Pancreas (tissue), 10 donors: Measurements from ENCODE around the gene DOCK3. TPM values are rescaled to one million over a fixed set of nuclear protein-coding genes. Genes with fewer than 3 reads are reported as not detected.
A peak's percentile ranks its signal among the peaks of the same experiment; 100 is the strongest.

Experiments used
- ATAC-seq, 4 donors: fragments of 200-7000 bp; cut with Tn5 transposase; one replicate each; pipeline versions ENCODE4 v1.8.0 to v1.9.1; 2020; ENCODE audit warnings: mild to moderate bottlenecking in 4 of 4, moderate library complexity in 4 of 4
- DNase-seq, 6 donors: peaks; one replicate each; pipeline ENCODE4 v3.0.0-alpha.2; 2020
- FAIRE-seq: peaks from 2 replicates; lab custom pipeline; 2012; peaks lifted over from hg19 to GRCh38; lab: Jason Lieb, UNC
- H3K27ac ChIP-seq, 4 donors: fragments of 200-600 bp; sonication (generic); 1 replicate in 3 of 4; 2 replicates in 1 of 4; pipeline versions ENCODE4 v1.5.0 to v1.8.0; 2020
- H3K27me3 ChIP-seq, 4 donors: fragments of 200-600 bp; one replicate each; pipeline ENCODE4 v1.8.0; 2021
- H3K36me3 ChIP-seq, 3 donors: fragments of 200-600 bp; sonication (generic) in 1 of 3; one replicate each; pipeline versions ENCODE4 v1.5.0 to v1.8.0; 2020 to 2021
- H3K4me1 ChIP-seq, 3 donors: fragments of 200-600 bp; one replicate each; pipeline ENCODE4 v1.8.0; 2021
- H3K4me3 ChIP-seq, 4 donors: fragments of 200-600 bp; sonication (generic) in 2 of 4; one replicate each; pipeline versions ENCODE4 v1.5.0 to v1.8.0; 2020 to 2021
- H3K9me3 ChIP-seq, 4 donors: fragments of 200-600 bp; one replicate each; pipeline ENCODE4 v1.8.0; 2021
- WGBS, 2 donors: extraction: QIAGEN DNeasy Blood & Tissue Kit; methylation state at CpG; one replicate each; pipeline ENCODE4 v1.1.7; 2013; 5-methylcytosine and 5-hydroxymethylcytosine counted together
- intact Hi-C, 3 donors: fragments of 100-400 bp; cut with DNase I; formaldehyde crosslinking; loops; one replicate each; pipeline versions ENCODE4 v1.11.1 to v1.14.2; 2022
- polyA plus RNA-seq, 2 donors: library from polyadenylated mRNA; stranded (reverse); fragments of 200-250 nt; gene quantifications; one replicate each; pipeline ENCODE4 v1.2.3, GENCODE V29; 2013
- total RNA-seq, 6 donors: library from RNA; stranded (reverse); fragmentation: NEBNext Ultra II Directional in 4 of 6; extraction: Animal tissue kit (Norgen Biotek cat#: 25700) in 4 of 6; gene quantifications; one replicate each; pipeline versions ENCODE4 v1.2.1 to v1.2.4, GENCODE V29; 2021 to 2023
- TF ChIP-seq, protein P1 (sequence below), 4 donors: fragments of 200-600 bp; sonication (generic) in 3 of 4; IDR thresholded peaks; one replicate each; pipeline versions ENCODE4 v1.5.0 to v1.8.0; 2021; ENCODE audit warnings: antibody characterized with exemption in 4 of 4
- donor health status: healthy with polysubstance abuse.
- donor health status: DM: no; HTN: no; CAD: no; lungs with moderate emphysema.
- donor health status: DM: no; HTN: no; CAD: no.
- donor health status: control.
- donor health status: control.
- donor health status: Bipolar disorder and iron deficiency.
- donor health status: DM: yes; HTN: yes; CAD: no.
- donor health status: DM: no; HTN: no; CAD: no.
- donor health status: DM: no; HTN: no; CAD: no.
- donor health status: DM: yes; HTN: yes; CAD: no.

Gene DOCK3
- total and polyA plus RNA-seq, 8 donors: 0.09 to 1.5 (median 0.36) TPM

DNA sequence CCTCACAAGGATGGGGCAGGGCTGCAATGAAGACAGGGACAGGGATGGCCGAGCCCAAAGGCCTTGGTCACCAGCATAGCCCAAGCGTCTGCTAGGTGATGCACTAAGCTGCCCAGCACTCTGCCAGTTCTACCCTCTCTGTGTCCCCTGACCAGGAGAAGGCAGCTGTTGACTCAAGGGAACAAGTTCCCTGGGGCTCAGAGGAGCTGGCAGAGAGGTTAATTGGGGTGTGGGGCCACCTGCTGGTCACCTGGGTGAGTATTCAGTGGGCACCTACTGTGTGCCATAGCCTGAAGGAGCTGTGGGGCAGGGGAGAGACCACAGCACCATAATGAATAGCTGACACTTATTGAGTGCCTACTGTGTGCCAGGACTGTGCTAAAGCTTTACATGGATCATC, 22.0 kb upstream of the DOCK3 start:
- no peak for FAIRE-seq
- Histone ChIP-seq H3K36me3 (no peaks in the 10 kb centered on the region), H3K27ac (no peak overlapping the region), H3K9me3 (no peaks in the 10 kb centered on the region), H3K4me1 (no peaks in the 10 kb centered on the region), H3K4me3 (no peak overlapping the region), H3K27me3 (no peaks in the 10 kb centered on the region)
- DNase-seq: peak in 1 of 6 donors; percentile 24
- peak in 3 of 4 donors; percentile 56 to 74 (median 61) for ATAC-seq
- intact Hi-C loops: no loop called here
- WGBS, 2 donors: 55 to 65% methylated on average over 2 of the region's 2 CpGs
- TF ChIP-seq, protein P1, sequence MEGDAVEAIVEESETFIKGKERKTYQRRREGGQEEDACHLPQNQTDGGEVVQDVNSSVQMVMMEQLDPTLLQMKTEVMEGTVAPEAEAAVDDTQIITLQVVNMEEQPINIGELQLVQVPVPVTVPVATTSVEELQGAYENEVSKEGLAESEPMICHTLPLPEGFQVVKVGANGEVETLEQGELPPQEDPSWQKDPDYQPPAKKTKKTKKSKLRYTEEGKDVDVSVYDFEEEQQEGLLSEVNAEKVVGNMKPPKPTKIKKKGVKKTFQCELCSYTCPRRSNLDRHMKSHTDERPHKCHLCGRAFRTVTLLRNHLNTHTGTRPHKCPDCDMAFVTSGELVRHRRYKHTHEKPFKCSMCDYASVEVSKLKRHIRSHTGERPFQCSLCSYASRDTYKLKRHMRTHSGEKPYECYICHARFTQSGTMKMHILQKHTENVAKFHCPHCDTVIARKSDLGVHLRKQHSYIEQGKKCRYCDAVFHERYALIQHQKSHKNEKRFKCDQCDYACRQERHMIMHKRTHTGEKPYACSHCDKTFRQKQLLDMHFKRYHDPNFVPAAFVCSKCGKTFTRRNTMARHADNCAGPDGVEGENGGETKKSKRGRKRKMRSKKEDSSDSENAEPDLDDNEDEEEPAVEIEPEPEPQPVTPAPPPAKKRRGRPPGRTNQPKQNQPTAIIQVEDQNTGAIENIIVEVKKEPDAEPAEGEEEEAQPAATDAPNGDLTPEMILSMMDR (IDR thresholded peaks at IDR 0.05): peak in 1 of 4 donors; percentile 19

DNA sequence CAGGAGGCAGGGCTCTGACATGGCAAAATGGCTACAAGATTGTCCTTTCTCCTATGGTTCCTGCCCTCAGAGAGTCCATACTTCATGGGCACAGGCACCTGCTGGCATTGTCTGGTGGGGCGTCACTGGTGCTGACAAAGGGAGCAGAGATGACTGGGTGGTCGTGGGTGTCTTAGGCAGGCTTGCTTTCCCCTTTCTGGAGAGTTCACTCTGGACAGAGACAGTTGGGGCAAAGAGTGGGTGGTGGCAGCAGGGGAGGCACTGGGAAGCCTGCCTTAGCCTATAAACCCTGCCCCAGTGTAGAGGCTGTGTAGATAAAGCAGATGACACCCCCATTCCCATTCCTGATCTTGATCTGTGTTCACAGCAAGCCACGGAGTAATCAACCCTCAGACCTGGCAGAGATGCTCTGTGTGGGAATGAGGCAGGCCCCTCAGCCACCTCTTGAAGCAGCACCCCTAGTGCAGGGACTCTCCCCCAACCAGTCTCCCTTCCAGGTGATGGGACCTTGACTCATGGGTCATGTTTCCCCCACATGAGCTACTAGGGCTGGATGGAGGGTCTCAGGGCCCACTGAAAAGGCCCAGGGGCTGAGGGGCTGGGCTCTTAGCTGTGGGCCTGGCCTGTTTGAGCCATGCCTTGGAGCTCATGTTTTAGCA, 20.7 kb upstream of the DOCK3 start:
- Histone ChIP-seq H3K27me3 (no peaks in the 10 kb centered on the region), H3K9me3 (no peaks in the 10 kb centered on the region), H3K4me1 (no peaks in the 10 kb centered on the region), H3K27ac (no peak overlapping the region), H3K4me3 (no peak overlapping the region), H3K36me3 (no peaks in the 10 kb centered on the region)
- ATAC-seq (no peak), FAIRE-seq (no peak), DNase-seq (no peak)
- intact Hi-C loops: no loop called here
- TF ChIP-seq, protein P1 (IDR thresholded peaks at IDR 0.05): no peak
- WGBS, 2 donors: 68 to 79% methylated on average over 3 of the region's 3 CpGs

DNA sequence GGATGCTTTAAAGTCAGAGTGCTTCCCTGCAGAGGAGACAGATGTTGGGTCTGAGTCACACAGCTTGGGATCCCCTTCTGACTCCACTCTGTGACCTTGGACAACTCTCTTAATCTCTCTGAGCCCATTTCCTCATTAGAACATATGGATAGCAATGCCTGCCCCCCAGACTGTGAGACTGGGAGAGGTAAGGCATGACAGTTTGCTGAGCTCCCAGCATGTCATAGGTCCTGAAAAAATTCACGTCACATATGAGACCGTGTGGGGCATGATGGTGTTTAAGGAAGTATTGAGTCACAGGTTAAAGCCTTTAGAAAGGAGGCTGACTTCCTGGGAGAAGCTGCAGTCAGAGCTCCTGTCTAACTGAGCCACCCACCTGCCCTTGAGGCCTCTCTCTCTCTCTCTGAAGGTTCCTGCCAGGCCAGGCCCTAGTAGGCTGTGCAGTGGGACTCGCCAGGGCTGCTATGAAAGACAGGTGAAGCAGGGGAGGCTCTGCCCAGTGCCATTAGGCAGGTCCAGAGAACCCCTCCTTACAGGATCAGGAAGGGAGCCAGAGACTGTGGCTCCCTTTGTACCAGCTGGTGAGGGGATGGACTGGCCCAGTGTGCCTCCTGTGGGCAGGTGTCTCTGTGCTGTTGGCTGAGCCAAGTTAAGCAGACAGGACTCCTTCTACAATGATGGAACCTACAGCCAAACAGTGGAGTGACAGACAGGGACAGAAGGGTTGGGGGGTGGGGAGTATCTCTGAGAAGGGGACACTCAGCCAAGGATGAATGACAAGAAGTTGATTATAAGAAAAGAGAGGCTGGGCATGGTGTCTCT, 19.5 kb upstream of the DOCK3 start:
- Histone ChIP-seq H3K36me3 (no peaks in the 10 kb centered on the region), H3K4me3 (no peak overlapping the region), H3K9me3 (no peaks in the 10 kb centered on the region), H3K4me1 (no peaks in the 10 kb centered on the region), H3K27ac (no peak overlapping the region), H3K27me3 (no peaks in the 10 kb centered on the region)
- WGBS, 2 donors: 44 to 51% methylated on average over 3 of the region's 3 CpGs
- ATAC-seq (no peak), FAIRE-seq (no peak), DNase-seq (peak in 1 of 6 donors; percentile 16)
- TF ChIP-seq, protein P1 (IDR thresholded peaks at IDR 0.05): no peak
- intact Hi-C loops: no loop called here

DNA sequence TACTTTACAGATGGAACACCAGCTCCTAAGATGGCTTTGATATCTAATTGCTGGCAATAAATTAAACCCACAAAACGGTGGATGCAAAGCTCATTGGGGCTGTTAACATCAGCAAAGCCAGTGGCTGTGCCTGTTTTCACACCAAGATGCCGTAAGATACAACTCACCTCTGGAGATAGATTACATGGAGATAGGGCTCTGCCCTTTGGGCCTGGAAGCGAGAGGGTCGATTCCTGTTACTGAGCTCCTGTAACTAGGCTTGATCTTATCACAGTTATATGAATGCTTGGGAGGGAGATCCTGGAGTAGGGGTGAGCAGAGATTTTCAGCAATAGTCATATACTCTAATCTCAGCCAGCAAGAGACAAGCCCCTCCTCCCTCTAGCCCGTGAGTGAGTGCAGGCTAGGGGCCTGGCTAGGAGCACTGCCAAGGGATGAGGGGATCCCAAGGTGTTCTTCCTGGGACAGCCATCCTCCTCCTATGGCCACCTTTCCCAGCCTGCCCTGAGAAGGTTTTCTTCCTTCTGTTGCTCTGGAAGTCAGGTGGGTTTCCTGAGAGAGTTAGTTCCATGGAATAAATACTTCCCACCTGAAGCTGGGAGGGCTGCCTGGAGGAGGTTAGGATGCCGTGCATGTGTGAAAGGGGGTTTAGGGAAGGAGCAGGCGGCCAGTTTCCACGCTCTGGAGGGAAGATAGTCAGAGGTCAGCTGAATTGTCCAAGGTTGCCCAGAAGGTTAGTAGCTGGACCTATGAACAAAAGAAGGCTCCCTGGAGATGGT, 18.1 kb upstream of the DOCK3 start:
- TF ChIP-seq, protein P1 (IDR thresholded peaks at IDR 0.05): no peak
- intact Hi-C loops: no loop called here
- DNase-seq (peak in 1 of 6 donors; percentile 21), ATAC-seq (no peak), FAIRE-seq (no peak)
- H3K27ac ChIP-seq: no peak overlapping the region
- H3K36me3 ChIP-seq: no peaks in the 10 kb centered on the region
- H3K4me1 ChIP-seq: no peaks in the 10 kb centered on the region
- H3K27me3 ChIP-seq: no peaks in the 10 kb centered on the region
- H3K4me3 ChIP-seq: no peak overlapping the region
- 67 to 68% methylated on average over 8 of the region's 8 CpGs for WGBS, 2 donors
- no peaks in the 10 kb centered on the region for H3K9me3 ChIP-seq
